Immature natural killer cell (primary cell): ENCODE data around the gene TMEM135. TPM values are rescaled to one million over a fixed set of nuclear protein-coding genes. Genes with fewer than 3 reads are reported as not detected.

Experiments
- DNase-seq, 3 donors: peaks; one replicate each; pipeline ENCODE4 v3.0.0; 2022; ENCODE audit warnings: mixed read lengths in 1 of 3
- H3K27ac Mint-ChIP-seq, 6 donors: one replicate each; pipeline ENCODE4 v1.8.0; 2020; ENCODE audit warnings: mixed read lengths in 6 of 6, mild to moderate bottlenecking in 5 of 6, inconsistent platforms in 4 of 6, moderate library complexity in 3 of 6
- H3K27me3 Mint-ChIP-seq, 3 donors: one replicate each; pipeline ENCODE4 v1.8.0; 2020 to 2021; ENCODE audit warnings: low read depth in 3 of 3, mild to moderate bottlenecking in 3 of 3, mixed read lengths in 3 of 3, moderate library complexity in 3 of 3, inconsistent platforms in 1 of 3
- H3K36me3 Mint-ChIP-seq, 3 donors: one replicate each; pipeline ENCODE4 v1.8.0; 2020; ENCODE audit warnings: mixed read lengths in 3 of 3, inconsistent platforms in 2 of 3, mild to moderate bottlenecking in 2 of 3
- H3K4me1 Mint-ChIP-seq, 2 donors: one replicate each; pipeline ENCODE4 v1.8.0; 2020; ENCODE audit warnings: inconsistent platforms in 2 of 2, mild to moderate bottlenecking in 2 of 2, mixed read lengths in 2 of 2, moderate library complexity in 1 of 2
- H3K4me3 Mint-ChIP-seq, 5 donors: one replicate each; pipeline ENCODE4 v1.8.0; 2020; ENCODE audit warnings: mild to moderate bottlenecking in 5 of 5, mixed read lengths in 5 of 5, inconsistent platforms in 3 of 5, moderate library complexity in 3 of 5
- H3K9me3 Mint-ChIP-seq, 6 donors: one replicate each; pipeline ENCODE4 v1.8.0; 2020; ENCODE audit warnings: mild to moderate bottlenecking in 6 of 6, mixed read lengths in 6 of 6, inconsistent platforms in 4 of 6, moderate library complexity in 3 of 6
- polyA plus RNA-seq, 3 donors: library from polyadenylated mRNA; unstranded; fragments of 300-500 nt; fragmentation: Illumina TruSeq; gene quantifications; one replicate each; pipeline ENCODE4 v1.2.3, GENCODE V29; 2021

TMEM135 gene
- polyA plus RNA-seq, 3 donors from 2014 or later, result 7.3 to 20.2 (median 11.3) TPM

- Mint-ChIP-seq H3K9me3 (no peaks in the 10 kb centered on the region), H3K27ac (peak overlapping the region in 1 of 6 donors; percentile 74), H3K4me1 (no peaks in the 10 kb centered on the region), H3K27me3 (no peaks in the 10 kb centered on the region), H3K4me3 (no peak overlapping the region), H3K36me3 (peaks cover 14 to 22% (median 21%) of the 10 kb centered on the region in 3 donors)
- no peak for DNase-seq
Measured at GRCh38 chr11:87307101-87307500, 269.4 kb downstream of the TMEM135 start.

- DNase-seq, result no peak
- H3K27me3 Mint-ChIP-seq, result no peaks in the 10 kb centered on the region
- H3K36me3 Mint-ChIP-seq, result peaks cover 3 to 14% (median 6%) of the 10 kb centered on the region in 3 donors
Measured at GRCh38 chr11:87315229-87315628, 277.5 kb downstream of the TMEM135 start.

GRCh38 chr11:87316491-87316890 is 278.8 kb downstream of the TMEM135 start:
- Mint-ChIP-seq H3K4me3 (no peak overlapping the region), H3K27me3 (no peaks in the 10 kb centered on the region), H3K27ac (peak overlapping the region in 1 of 6 donors; percentile 64), H3K4me1 (no peaks in the 10 kb centered on the region), H3K36me3 (peaks cover 6 to 22% (median 8%) of the 10 kb centered on the region in 3 donors), H3K9me3 (no peaks in the 10 kb centered on the region)
- DNase-seq, result no peak

More at GRCh38 chr11:87315229-87315628, 277.5 kb downstream of the TMEM135 start:
- Mint-ChIP-seq H3K4me1 (no peaks in the 10 kb centered on the region), H3K4me3 (no peak overlapping the region), H3K9me3 (no peaks in the 10 kb centered on the region), H3K27ac (no peak overlapping the region)

- Mint-ChIP-seq H3K27ac (no peak overlapping the region), H3K27me3 (no peaks in the 10 kb centered on the region), H3K36me3 (peaks cover 6 to 26% (median 12%) of the 10 kb centered on the region in 3 donors), H3K9me3 (no peaks in the 10 kb centered on the region), H3K4me1 (no peaks in the 10 kb centered on the region), H3K4me3 (no peak overlapping the region)
- no peak for DNase-seq
Measured at GRCh38 chr11:87317441-87317840, 279.7 kb downstream of the TMEM135 start.

- H3K36me3 Mint-ChIP-seq, result peaks cover 9 to 28% (median 12%) of the 10 kb centered on the region in 3 donors
- H3K27ac Mint-ChIP-seq, result no peak overlapping the region
- no peaks in the 10 kb centered on the region for H3K9me3 Mint-ChIP-seq
- H3K4me1 Mint-ChIP-seq, result no peaks in the 10 kb centered on the region
- no peak for DNase-seq
- no peaks in the 10 kb centered on the region for H3K27me3 Mint-ChIP-seq
- no peak overlapping the region for H3K4me3 Mint-ChIP-seq
Measured at GRCh38 chr11:87320123-87320522, 282.4 kb downstream of the TMEM135 start.

GRCh38 chr11:87322568-87322967 is 284.8 kb downstream of the TMEM135 start:
- H3K4me3 Mint-ChIP-seq, result no peak overlapping the region
- H3K9me3 Mint-ChIP-seq, result no peaks in the 10 kb centered on the region
- no peak for DNase-seq
- no peaks in the 10 kb centered on the region for H3K4me1 Mint-ChIP-seq
- H3K27me3 Mint-ChIP-seq, result peaks cover 0 to 2% (median 0%) of the 10 kb centered on the region in 3 donors
- H3K27ac Mint-ChIP-seq, result no peak overlapping the region
- H3K36me3 Mint-ChIP-seq, result peaks cover 17 to 41% (median 19%) of the 10 kb centered on the region in 3 donors

GRCh38 chr11:87323899-87324298 is 286.2 kb downstream of the TMEM135 start:
- H3K36me3 Mint-ChIP-seq, result peaks cover 23 to 54% (median 25%) of the 10 kb centered on the region in 3 donors

GRCh38 chr11:87324817-87325489 is 287.2 kb downstream of the TMEM135 start:
- Mint-ChIP-seq H3K27me3 (peaks cover 0 to 4% (median 3%) of the 10 kb centered on the region in 3 donors), H3K36me3 (peaks cover 22 to 59% (median 23%) of the 10 kb centered on the region in 3 donors)

More at GRCh38 chr11:87323899-87324298, 286.2 kb downstream of the TMEM135 start:
- Mint-ChIP-seq H3K9me3 (no peaks in the 10 kb centered on the region), H3K4me1 (no peaks in the 10 kb centered on the region), H3K27me3 (peaks cover 0 to 4% (median 3%) of the 10 kb centered on the region in 3 donors), H3K4me3 (no peak overlapping the region), H3K27ac (no peak overlapping the region)
- no peak for DNase-seq

GRCh38 chr11:87325490-87325872 is 287.7 kb downstream of the TMEM135 start:
- Mint-ChIP-seq H3K36me3 (peaks cover 22 to 59% (median 23%) of the 10 kb centered on the region in 3 donors), H3K9me3 (no peaks in the 10 kb centered on the region), H3K4me3 (no peak overlapping the region), H3K4me1 (no peaks in the 10 kb centered on the region), H3K27me3 (peaks cover 0 to 4% (median 3%) of the 10 kb centered on the region in 3 donors), H3K27ac (peak overlapping the region in 1 of 6 donors; percentile 6)
- DNase-seq, result no peak

More at GRCh38 chr11:87324817-87325489, 287.2 kb downstream of the TMEM135 start:
- H3K4me1 Mint-ChIP-seq, result no peaks in the 10 kb centered on the region
- no peak overlapping the region for H3K27ac Mint-ChIP-seq
- H3K9me3 Mint-ChIP-seq, result no peaks in the 10 kb centered on the region
- no peak for DNase-seq
- H3K4me3 Mint-ChIP-seq, result no peak overlapping the region

GRCh38 chr11:87326594-87326993 is 288.9 kb downstream of the TMEM135 start:
- no peak for DNase-seq
- Mint-ChIP-seq H3K27me3 (peaks cover 3 to 4% (median 4%) of the 10 kb centered on the region in 3 donors), H3K27ac (no peak overlapping the region), H3K4me3 (no peak overlapping the region), H3K4me1 (no peaks in the 10 kb centered on the region), H3K36me3 (peaks cover 18 to 51% (median 22%) of the 10 kb centered on the region in 3 donors), H3K9me3 (no peaks in the 10 kb centered on the region)

- H3K4me3 Mint-ChIP-seq, result no peak overlapping the region
- H3K4me1 Mint-ChIP-seq, result no peaks in the 10 kb centered on the region
- no peak for DNase-seq
- peaks cover 0 to 1% (median 0%) of the 10 kb centered on the region in 6 donors for H3K9me3 Mint-ChIP-seq
- peaks cover 14 to 44% (median 22%) of the 10 kb centered on the region in 3 donors for H3K36me3 Mint-ChIP-seq
- no peak overlapping the region for H3K27ac Mint-ChIP-seq
- peaks cover 3 to 6% (median 4%) of the 10 kb centered on the region in 3 donors for H3K27me3 Mint-ChIP-seq
Measured at GRCh38 chr11:87329172-87329571, 291.4 kb downstream of the TMEM135 start.

GRCh38 chr11:87330187-87330601 is 292.5 kb downstream of the TMEM135 start:
- peaks cover 14 to 38% (median 16%) of the 10 kb centered on the region in 3 donors for H3K36me3 Mint-ChIP-seq
- DNase-seq, result no peak
- no peak overlapping the region for H3K27ac Mint-ChIP-seq
- H3K4me1 Mint-ChIP-seq, result no peaks in the 10 kb centered on the region
- H3K27me3 Mint-ChIP-seq, result peaks cover 3 to 6% (median 4%) of the 10 kb centered on the region in 3 donors
- no peak overlapping the region for H3K4me3 Mint-ChIP-seq
- peaks cover 0 to 2% (median 0%) of the 10 kb centered on the region in 6 donors for H3K9me3 Mint-ChIP-seq

GRCh38 chr11:87331273-87331672 is 293.5 kb downstream of the TMEM135 start:
- Mint-ChIP-seq H3K4me3 (no peak overlapping the region), H3K36me3 (peaks cover 8 to 28% (median 16%) of the 10 kb centered on the region in 3 donors), H3K27ac (no peak overlapping the region), H3K9me3 (peaks cover 0 to 2% (median under 1%) of the 10 kb centered on the region in 6 donors), H3K27me3 (peaks cover 3 to 4% (median 4%) of the 10 kb centered on the region in 3 donors), H3K4me1 (no peaks in the 10 kb centered on the region)
- no peak for DNase-seq

- Mint-ChIP-seq H3K27ac (no peak overlapping the region), H3K36me3 (no peaks in the 10 kb centered on the region), H3K27me3 (no peaks in the 10 kb centered on the region), H3K9me3 (peaks cover 6 to 26% (median 17%) of the 10 kb centered on the region in 6 donors), H3K4me3 (no peak overlapping the region), H3K4me1 (no peaks in the 10 kb centered on the region)
- no peak for DNase-seq
Measured at GRCh38 chr11:87338046-87338639, 300.4 kb downstream of the TMEM135 start.
